HG03280 (cell line): Measurements from ENCODE around the gene RASSF10.

Experiments
- ATAC-seq: cut with Tn5 transposase; IDR thresholded peaks from one replicate; pipeline ENCODE4 v1.9.1; 2021; ENCODE audit warnings: mild to moderate bottlenecking, moderate library complexity; ENCODE audit not compliant: unreplicated experiment

RASSF10 gene

DNA sequence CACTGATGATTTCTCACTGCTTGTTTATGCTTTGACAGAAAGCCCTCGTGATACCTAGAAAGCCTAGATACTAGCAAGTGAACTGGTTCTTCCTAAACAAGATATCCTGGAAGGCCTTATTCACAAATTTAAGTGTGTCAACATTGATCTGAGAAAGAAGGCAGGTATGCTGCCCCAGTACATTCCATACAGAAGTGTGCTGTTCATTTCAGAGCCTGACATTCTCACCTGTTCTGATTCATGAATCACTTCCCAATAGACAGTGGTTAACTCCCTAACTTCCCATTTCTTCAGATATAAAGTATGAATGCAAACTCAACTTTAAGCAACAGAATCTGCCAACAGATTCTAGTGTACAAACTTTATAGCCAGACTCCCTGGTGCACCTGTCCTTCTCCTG lies 15.5 kb upstream of the RASSF10 start:
- ATAC-seq = no peak

DNA sequence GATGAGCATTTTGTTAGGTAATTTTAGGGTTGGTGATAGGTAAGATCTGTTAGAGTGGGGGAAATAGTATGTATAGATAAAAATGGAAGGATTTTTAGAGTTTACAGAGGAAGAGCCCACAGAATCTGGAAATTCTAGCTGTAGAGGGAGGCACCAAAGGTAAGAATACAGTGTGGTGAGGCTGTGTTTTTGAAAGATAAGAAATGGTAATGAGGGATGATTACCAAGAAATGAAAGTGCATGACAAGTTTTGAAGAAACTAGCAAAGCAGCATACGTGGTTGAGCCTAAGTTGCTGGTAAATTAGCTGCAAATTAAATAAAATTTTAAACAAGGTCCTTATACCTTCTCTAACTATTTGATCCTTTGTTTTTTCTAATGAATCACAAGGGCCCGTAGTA lies 14.6 kb upstream of the RASSF10 start:
- no peak for ATAC-seq

DNA sequence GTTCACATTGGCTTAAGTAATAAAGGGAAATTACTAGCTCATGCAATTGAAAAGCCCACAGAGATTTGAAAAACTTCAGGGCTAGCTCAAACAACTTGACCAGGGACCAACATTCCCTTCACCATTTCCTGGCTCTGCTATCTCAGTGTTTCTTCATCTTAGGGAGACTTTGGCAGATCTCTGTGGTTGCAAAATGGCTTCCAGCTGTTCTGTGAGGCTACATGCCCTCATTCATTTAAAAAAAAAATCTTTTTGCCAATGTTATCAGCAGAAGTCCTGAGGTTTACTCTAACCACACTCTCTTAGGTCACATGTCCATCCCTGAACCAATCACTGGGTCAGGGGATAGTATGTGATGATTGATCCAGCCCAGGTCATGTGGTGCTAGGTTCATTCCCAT lies 13.9 kb upstream of the RASSF10 start:
- ATAC-seq = no peak

DNA sequence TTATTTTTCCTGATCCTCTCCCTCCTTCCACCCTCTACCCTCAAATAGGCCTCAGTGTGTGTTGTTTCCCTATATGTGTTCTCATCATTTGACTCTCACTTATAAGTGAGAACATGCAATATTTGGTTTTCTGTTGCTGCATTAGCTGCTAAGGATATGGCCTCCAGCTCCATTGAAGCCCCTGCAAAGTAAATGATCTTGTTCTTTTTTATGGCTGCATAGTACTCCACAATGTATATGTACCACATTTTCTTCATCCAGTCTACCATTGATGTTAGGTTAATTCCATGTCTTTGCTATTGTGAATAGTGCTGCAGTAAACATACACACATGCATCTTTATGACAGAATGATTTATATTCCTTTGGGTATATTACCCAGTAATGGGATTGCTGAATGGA lies 13.3 kb upstream of the RASSF10 start:
- no peak for ATAC-seq

DNA sequence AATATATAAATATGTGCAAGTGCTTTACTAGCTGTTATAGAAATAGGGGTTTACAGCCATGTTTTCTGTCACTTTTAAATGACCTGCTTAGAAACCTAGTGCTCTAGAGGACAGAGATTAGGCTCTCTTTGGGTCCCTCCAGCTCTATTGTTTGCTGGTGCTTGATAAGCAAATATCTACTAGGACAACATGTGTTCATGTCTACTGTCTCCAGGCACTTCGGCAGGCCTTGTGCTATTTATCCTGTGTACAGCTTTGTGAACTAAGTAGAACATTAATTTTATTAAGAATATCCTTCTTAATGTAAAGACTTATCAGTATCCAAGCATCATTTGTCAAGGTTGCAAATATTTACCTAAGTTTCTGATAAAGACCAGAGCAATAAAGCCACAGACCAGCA lies 11.9 kb upstream of the RASSF10 start:
- ATAC-seq = no peak

DNA sequence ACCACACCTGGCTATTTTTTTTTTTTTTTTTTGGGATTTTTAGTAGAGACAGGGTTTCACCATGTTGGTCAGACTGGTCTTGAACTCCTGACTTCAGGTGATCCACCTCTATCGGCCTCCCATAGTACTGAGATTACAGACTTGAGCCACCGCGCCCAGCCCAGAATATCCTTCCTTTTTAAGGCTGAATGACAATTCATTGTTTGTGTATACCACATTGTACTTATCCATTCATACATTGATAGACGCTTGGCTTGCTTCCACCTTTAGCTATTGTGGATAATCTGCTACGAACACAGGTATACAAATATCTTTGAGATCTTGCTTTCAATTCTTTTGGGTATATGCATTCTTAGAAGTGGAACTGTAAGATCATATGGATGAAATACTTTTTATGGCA lies 10.8 kb upstream of the RASSF10 start:
- ATAC-seq = no peak

DNA sequence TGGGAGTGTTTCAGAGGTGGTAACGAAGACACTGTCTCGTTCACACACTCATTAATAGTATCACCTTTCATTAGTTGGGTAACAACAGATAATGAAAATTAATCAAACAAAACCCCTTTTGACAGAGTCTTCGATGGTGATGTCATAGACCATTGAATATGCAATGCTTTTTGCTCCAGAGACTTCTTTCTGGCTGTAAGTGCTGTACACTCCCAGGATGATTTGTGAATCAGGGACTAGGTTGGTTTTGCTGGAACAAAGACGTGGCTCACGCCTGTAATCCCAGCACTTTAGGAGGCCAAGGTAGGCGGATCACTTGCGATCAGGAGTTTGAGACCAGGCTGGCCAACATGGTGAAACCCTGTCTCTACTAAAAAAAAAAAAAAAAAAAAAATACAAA lies 9.5 kb upstream of the RASSF10 start:
- ATAC-seq = no peak

DNA sequence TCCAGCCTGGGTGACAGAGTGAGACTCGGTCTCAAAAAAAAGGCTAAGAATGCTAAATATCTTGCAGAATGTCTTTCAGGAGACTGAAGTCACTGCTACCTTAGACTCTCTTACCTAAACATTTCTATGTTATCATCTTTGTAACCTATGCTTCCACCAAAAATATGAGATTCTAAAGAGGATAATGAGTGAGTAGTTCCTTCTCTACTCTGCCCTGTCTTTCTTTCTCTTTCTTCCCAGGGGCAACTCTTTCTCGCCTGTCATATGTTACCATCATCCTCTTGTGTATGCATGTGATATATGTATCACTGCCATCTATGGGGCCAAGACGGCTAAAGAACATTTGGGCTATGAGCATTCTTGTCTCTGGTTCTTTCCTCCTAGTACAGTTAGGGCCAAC lies 9.0 kb upstream of the RASSF10 start:
- no peak for ATAC-seq

DNA sequence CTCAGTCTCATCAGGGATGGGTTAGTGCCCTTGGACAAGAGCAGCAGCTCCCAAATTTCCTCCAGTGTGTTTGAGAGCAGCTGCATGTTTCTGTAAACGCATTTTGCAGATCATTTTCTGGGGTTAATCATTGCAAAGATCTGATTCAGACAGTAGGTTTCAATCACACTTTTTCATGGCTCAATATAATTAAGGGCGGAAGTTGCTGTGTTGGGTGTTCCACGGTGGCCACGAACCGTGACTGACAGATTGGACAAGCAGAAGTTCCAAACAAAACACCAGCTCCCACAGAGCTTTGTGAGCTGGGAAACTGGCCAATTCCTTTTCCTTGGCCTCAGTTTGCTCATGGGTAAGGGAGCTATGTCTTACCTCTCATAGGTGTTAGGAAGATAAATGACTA lies 8.4 kb upstream of the RASSF10 start:
- no peak for ATAC-seq

DNA sequence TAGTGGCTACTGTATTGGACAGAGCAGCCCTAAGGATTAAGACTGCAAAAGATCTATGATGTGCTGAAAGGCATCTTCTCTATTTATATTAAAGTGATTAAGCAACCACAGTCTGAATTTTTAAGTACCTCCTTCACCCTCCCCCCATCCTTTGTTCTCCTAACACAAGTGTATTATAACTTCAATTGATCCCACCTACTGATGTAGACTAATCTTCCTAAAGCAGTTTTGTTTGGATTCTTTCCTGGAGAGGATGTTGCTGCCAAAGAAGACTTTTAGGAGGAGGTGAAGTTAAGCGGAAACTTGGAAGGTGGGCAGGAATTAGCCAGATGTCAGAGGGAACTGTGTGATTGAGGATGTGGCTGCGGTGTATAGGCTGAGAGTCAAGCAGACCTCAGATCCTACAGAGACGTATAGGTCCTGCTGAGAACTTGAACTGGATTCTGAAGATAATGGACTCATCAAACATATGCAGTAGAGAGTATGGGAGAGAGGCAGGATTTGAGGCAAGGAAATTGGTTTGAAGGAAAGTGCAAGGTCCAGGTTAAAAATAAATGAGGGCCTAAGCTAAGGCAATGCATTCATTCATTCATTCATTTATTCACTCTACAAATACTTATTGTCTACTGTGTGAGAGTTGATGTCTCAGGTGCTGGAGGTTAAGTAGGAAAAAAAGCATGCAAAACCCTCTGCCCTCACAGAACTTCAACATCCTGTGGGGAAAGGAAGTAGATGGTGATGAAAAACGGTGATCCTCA lies 5.2 kb upstream of the RASSF10 start:
- no peak for ATAC-seq

DNA sequence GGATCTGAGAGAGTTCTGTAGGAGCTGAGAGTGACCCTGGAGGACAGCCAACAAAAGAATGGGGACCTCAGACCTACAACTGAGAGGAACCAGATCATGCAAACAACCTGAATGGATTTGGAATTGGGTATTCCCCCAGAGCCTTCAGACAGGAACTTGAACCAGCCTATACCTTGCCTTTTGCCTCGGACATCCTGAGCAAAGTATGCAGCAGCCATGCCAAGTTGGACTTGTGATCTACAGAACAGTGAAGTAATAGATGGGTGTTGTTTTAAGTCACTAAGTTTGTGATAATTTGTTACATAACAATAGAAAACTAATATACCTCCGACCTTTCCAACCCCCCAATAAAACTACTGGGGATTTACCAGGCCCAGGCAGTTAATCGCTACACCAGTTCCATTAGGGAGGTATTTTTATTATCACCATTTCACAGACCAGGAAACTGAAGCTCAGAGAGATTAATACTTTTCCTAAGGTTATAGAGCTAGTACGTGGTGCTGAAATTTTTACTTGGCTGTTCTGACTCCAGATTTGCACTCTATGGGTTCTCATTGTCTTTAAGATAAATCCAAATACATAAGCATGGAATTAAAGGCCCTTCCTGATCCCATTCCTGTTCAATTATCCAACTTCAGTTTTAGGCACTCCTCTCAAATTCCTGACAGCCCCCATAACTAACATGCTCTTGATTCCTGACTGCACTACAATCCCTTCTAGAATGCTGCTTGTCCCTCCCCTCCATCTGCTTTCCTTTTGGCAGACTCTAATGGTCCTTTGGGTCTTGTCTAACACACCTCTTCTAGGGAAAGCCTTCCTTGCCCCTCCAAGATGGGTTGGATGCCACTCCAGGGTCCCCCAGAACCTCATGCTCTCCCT lies 1.7 kb upstream of the RASSF10 start:
- ATAC-seq = no peak

DNA sequence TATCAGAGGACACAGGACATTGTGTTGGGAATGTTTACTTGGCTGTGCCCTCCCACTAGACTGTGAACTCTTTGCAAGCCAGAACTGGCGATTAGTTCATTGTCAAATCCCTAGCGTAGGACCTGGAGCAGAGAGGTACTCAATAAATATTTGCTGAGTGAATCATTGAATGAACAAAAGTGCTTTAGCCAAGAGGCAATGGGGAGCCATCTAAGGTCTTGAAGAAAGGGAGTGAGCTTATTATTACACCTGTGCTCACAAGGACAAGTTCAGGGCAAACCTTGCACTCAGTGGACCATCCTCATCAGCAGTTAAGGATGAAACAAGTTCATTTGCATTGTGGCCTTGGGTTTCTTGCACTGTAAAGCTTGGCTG lies 1.1 kb upstream of the RASSF10 start:
- no peak for ATAC-seq

DNA sequence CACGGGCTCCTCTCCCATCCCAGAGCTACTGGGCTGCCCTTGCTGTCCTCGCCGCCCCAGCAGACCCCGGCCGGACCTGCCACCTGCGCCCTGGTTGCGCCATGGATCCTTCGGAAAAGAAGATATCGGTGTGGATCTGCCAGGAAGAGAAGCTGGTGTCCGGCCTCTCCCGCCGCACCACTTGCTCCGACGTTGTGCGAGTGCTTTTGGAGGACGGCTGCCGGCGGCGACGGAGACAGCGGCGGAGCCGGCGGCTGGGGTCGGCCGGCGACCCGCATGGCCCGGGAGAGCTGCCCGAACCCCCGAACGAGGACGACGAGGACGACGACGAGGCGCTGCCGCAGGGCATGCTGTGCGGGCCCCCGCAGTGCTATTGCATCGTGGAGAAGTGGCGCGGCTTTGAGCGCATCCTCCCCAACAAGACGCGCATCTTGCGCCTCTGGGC lies 382 bp downstream of the RASSF10 start:
- ATAC-seq = no peak

DNA sequence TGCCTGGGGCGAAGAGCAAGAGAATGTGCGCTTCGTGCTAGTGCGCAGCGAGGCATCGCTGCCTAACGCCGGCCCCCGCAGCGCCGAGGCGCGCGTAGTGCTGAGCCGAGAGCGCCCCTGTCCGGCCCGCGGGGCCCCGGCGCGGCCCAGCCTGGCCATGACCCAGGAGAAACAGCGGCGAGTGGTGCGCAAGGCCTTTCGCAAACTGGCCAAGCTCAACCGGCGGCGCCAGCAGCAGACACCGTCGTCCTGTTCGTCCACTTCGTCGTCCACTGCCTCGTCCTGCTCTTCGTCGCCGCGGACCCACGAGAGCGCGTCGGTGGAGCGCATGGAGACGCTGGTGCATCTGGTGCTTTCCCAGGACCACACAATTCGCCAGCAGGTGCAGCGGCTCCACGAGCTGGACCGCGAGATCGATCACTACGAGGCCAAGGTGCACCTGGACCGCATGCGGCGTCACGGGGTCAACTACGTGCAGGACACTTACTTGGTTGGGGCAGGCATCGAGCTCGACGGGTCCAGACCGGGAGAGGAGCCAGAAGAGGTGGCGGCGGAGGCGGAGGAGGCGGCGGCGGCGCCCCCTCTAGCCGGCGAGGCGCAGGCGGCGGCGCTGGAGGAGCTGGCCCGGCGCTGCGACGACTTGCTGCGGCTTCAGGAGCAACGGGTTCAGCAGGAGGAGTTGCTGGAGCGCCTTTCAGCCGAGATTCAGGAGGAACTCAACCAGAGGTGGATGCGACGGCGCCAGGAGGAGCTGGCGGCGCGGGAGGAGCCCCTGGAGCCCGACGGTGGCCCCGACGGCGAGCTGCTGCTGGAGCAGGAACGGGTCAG lies 1.0 kb downstream of the RASSF10 start:
- no peak for ATAC-seq

DNA sequence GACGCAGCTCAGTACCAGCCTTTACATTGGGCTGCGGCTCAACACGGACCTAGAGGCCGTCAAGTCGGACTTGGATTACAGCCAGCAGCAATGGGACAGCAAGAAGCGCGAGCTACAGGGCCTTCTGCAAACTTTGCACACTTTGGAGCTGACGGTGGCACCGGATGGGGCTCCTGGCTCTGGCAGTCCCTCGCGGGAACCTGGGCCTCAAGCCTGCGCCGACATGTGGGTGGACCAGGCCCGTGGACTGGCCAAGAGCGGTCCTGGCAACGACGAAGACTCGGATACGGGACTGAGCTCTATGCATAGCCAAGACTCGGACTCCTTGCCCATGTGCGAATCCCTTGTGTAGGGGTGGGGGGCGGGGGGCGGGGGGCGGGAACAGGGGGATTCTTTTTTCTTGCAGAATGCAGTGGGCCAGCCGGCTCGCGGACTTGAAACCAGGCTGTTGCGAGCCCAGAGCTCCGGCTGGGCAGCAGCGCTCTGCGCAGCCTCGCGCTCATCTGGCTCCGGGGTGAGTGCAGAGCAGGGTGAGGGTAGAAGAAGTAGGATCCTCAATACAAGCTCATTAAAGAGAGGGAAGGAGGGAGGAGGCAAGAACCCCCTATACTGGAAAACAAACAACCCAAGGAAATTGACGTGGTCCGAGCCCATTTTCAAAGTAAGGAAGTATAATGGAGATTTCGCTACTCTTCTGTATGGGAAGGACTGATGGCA lies 1.8 kb downstream of the RASSF10 start:
- ATAC-seq = no peak

DNA sequence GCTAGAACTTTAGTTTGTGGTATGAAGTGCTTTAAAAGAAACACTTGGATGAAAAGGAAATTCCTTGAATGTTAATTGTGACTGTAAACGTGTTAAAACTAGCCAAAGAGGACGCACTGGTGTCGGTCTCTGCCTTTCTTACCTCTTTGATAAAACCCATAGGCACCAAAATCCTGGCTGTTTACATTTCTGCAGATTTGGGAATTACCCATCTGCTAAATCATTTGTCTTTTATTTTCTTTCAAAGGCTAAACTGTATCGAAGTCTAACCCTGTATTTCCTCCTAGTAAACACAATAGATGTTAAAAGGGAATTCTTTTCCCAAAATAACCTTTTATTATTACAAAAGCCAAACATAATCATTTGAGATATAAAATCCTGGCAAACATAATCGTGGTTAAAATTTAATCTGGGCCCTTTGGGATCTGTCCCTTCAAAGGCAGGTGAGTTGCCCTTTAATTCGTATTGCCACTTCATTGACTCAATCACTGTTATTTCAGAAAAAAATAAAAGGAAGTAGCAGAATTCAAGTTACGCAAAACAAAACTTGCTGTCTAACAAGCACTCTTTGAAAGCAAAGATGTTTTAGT lies 2.4 kb downstream of the RASSF10 start:
- ATAC-seq = no peak

DNA sequence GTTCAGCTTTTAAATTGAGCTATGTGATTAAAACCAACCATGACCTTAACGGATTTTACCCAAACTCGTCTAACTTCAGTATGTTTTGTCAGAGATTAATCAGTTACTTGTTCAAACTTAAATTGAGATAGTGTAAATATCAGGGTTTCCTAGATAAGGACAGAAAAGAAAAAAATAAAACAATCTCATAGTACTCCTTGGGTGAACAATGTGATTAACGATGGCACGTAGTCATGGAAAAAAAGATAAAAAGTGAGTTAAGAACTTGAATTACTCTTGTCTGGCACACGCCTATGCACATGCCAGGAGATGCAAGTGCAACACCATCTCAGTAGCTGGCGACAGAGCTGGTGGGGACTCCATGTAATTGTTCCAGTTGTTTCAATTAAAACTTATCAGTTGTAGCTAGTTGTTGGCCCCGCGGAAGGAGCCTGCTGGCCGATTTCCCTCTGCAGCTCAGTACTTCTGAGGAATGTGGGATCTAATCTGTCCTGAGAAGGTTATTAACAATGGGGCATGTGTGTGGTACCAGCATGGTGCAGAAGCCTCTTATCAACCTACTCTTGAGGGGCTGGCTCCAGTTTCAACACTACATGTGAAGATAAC lies 3.0 kb downstream of the RASSF10 start:
- ATAC-seq = no peak

DNA sequence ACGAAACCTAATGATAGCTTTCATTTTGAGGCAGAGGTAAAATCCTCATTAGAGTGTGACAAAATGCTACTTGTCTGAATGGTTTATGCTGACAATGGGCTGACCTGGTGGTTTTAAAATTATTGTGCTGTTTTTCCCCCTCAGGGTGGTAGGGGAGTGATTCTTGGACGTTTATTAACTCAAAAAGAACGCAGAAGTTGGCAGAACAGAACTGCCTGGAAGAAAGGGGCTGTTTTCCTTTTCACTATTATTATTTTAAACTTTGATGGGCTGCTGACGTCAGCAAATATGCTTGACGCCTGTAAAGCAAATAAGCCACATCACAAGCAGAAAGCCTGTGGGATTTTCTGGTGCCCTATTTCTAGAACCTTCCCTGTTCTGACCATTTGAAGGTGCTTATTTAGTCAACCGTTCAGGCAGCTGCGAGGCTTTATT lies 4.0 kb downstream of the RASSF10 start:
- no peak for ATAC-seq

DNA sequence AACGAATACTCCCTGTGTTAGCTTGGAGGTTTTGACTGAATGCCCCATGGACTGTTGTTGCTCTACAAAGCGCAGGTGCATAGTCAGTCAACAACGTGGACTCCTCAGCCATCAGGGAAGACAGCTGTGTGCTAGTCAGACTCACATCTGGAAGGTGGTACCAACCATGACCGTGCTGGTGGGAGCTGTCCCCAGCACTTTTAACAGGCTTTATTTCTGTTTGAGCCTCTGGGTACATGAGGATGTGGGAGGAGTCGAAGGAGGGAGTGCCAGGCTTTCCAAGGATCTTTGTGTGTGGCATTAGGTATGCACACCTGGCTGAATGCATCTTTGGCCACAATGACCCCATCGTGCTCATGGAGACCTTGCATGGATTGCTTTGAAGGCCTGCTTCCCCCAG lies 6.6 kb downstream of the RASSF10 start:
- no peak for ATAC-seq

DNA sequence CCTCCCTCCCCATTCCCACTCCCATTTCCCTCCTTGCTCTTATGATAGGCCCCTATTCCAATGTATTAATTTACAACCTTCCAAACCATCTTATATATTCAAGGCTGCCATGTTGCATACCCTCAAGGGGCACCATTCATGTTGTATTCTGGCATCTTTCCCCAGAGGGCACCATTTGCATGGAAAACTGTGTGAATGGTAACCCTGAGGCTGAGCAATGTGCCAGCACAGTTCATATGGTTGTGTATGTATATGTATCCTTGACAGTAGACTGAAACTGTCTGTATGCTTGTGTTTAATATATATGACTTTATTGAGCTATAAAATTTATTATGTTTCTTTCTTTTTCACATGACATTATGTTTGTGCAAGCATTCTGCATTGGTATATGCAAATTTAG lies 7.3 kb downstream of the RASSF10 start:
- no peak for ATAC-seq
